Measurements from ENCODE around the gene SMG6.

- TF ChIP-seq CTCF (IDR thresholded peaks at IDR 0.05; ENCODE audit: insufficient read depth, low read depth, low read length) (no peak), EZH2 (IDR thresholded peaks at IDR 0.05; ENCODE audit: insufficient read depth, low read length) (no peak)
Measured at GRCh38 chr17:2183346-2183745, 120.2 kb downstream of the SMG6 start.

Measured in astrocyte (in vitro differentiated cells and primary cell).